Right ventricle myocardium superior (tissue), 1 donor: Measurements from ENCODE around the gene FEV. TPM values are rescaled to one million over a fixed set of nuclear protein-coding genes. Genes with fewer than 3 reads are reported as not detected.

ENCODE experiments used
- ATAC-seq: fragments of 200-7000 bp; cut with Tn5 transposase; one replicate; pipeline ENCODE4 v1.9.1; 2020; ENCODE audit warnings: mild to moderate bottlenecking; ENCODE audit not compliant: poor library complexity
- DNase-seq: peaks from one replicate; pipeline ENCODE4 v3.0.0-alpha.2; 2020
- intact Hi-C: fragments of 100-400 bp; cut with DNase I; formaldehyde crosslinking; loops from one replicate; pipeline ENCODE4 v1.11.2; 2022
- total RNA-seq: library from RNA; stranded (reverse); fragmentation: NEBNext Ultra II Directional; extraction: Animal tissue kit (Norgen Biotek cat#: 25700); gene quantifications from one replicate; pipeline ENCODE4 v1.2.1, GENCODE V29; 2021
- donor health status: DM: no; HTN: yes; CAD: no; lungs with severe emphysema.

FEV gene
- total RNA-seq, 1 donor from 2014 or later: not detected

DNA sequence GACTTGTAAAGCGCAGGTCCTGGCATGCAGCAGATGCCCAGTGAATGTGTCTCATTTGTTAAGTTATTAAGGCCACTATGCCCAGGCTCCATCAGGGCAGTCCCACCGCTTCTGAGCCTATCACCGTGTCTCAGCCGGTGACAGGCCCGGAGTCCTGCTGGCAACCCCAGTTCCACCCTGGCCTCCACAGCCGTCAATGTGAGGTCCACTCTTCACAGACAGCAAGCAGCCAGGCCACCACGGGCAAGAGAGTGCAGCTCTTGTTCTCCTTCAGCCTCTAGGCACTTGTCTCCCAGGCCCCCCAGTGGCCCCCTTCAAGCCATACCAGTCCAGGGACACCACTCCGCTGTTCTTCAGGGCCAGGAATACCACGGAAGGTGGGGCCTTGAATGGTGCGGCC lies 33.7 kb upstream of the FEV start:
- ATAC-seq: no peak

GRCh38 chr2:219018286-219018685 lies 33.3 kb upstream of the FEV start:
- DNase-seq (peak; percentile 10), ATAC-seq (no peak)

More for the DNA sequence above, 33.7 kb upstream of the FEV start:
- intact Hi-C loops: no loop called here
- peak; percentile 39 for DNase-seq

DNA sequence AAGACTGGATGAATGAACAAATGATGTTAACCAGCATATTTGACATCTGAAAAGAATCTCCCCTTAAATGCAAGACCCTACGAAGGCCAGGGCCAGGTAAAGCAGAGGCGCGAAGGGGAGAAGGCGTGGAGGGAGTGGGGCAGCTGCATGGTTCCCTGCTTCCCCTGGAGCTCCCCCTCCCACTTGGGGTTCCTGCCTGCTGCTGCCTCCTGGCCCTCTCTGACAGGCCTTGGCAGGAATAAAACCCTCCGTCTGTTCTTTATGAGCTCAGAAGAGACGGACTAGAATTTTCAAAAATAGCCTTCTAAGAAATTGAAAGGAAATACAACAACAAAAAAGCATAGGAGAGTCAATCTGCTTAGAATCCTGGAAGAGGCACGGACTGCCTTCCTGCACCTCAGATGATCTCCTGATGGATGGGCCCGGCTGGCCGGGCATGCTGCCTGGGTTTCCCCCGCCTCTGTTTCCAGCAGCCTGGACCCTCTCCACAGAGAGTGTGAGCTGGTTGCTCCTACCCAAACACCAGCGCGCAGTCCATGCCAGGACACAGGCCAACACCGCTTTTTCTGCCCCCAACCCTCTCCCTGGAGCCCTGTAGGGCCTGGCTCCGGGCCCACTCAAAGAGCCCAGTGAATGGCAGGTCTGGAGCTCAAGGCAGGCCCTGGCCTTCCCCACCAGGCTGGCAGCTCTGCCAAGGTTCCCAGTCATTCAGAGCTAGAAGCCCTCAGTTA lies 32.4 kb upstream of the FEV start:
- ATAC-seq: no peak
- DNase-seq: peak; percentile 18
- intact Hi-C loops: no loop called here

More at GRCh38 chr2:219018286-219018685, 33.3 kb upstream of the FEV start:
- intact Hi-C loops: no loop called here

DNA sequence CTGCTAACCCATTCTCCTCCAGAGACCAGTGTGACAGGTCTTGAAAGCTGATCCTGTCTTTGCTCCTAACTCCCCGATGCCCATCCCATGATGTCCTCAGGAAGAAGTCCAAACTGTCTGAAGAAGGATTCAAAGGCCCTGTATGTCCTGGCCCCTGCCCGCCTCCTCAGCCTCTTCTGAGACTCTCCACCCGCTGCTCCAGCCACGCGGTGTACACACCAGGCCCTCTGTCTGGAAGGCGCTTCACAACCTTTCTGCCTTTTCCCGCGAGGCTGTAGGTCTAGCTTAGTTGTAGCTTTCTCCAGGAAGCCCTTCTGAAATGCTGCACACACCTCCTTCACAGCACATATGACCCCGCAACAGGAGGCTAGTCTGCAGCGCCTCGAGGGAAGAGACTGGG lies 31.7 kb upstream of the FEV start:
- ATAC-seq (no peak), DNase-seq (peak; percentile 11)
- intact Hi-C loops: no loop called here

- no peak for DNase-seq
- ATAC-seq: no peak
- intact Hi-C loops: no loop called here
These were observed 25.9 kb upstream of the FEV start for GRCh38 chr2:219010873-219011272.

DNA sequence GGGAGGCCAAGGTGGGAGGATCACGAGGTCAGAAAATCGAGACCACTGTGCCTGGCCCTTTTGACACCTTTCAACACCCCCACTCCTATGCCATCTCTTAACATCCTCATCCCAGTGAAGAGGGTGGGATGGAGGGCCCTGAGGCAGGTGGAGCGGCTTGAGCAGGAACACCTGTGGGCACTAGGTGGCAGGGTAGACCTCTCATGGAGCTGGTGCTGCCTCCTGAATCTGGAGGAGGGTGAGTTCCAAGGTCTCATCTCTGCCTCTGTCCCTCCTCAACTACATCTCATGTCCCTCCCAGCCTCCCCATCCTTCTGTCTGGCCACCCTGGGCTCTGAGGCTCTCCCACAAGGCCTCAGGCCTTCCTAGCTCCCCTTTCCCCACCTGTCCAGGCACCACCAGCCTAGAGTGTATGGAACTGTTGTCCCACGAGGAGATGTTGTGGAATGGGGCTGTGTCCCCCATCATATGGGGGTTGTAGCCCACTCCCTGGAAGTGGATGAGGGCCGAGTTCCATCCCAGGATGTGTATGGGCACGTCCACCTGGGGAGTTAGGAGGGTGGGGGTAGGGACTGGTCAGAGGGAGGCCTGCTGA lies 25.3 kb upstream of the FEV start:
- DNase-seq (no peak), ATAC-seq (no peak)
- intact Hi-C loops: no loop called here

- intact Hi-C loops: no loop called here
- no peak for ATAC-seq
- DNase-seq: no peak
These were observed 24.3 kb upstream of the FEV start for GRCh38 chr2:219009294-219009693.

- ATAC-seq: no peak
- no peak for DNase-seq
- intact Hi-C loops: no loop called here
These were observed 19.0 kb upstream of the FEV start for GRCh38 chr2:219003979-219004378.

- DNase-seq (no peak), ATAC-seq (no peak)
- intact Hi-C loops: no loop called here
These were observed 18.3 kb upstream of the FEV start for GRCh38 chr2:219003267-219003634.

DNA sequence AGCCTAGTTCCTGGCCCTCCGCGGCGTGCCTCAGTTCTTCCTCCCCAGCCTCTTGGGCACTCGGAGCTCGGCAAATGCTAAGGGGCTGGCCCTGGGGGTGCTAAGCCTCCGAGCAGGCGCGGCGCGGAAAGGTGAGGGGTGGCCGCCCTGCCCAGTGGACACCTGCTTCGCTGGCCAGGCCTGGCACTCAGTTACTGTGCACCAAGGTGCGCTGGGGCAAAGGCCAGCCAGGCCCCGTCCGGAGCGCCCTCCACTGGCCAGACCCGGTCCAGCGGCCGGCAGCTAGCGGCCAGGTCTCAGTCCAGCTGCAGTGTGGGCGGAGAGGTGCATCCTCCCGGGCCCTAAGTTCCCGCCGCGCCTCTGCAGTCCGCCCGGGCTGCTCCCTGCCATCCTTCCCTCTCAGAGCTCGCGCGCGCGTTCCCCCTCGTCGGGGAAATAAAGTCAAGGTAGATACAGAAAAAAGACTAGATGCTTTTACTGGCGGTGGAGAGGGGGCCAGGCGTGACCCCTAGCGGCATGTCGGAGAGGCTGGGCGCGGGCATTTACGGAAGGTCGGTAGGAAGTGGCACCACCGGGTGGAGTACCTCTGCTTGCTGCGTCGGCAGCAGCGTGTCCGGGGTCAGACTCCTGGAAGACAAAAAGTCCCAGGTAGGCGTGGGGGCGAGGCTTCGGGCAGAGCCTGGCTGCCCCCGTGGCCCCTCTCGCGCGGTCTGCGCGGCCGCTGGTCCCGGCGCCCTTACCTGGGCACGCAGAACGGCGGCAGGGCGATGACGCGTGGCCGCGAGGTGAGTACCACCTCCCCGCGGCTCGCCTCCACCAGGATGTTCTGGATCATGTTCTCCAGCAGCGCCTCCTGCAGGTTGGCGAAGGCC lies 17.6 kb upstream of the FEV start:
- ATAC-seq (peak; percentile 43), DNase-seq (no peak)
- intact Hi-C loops: no loop called here

DNA sequence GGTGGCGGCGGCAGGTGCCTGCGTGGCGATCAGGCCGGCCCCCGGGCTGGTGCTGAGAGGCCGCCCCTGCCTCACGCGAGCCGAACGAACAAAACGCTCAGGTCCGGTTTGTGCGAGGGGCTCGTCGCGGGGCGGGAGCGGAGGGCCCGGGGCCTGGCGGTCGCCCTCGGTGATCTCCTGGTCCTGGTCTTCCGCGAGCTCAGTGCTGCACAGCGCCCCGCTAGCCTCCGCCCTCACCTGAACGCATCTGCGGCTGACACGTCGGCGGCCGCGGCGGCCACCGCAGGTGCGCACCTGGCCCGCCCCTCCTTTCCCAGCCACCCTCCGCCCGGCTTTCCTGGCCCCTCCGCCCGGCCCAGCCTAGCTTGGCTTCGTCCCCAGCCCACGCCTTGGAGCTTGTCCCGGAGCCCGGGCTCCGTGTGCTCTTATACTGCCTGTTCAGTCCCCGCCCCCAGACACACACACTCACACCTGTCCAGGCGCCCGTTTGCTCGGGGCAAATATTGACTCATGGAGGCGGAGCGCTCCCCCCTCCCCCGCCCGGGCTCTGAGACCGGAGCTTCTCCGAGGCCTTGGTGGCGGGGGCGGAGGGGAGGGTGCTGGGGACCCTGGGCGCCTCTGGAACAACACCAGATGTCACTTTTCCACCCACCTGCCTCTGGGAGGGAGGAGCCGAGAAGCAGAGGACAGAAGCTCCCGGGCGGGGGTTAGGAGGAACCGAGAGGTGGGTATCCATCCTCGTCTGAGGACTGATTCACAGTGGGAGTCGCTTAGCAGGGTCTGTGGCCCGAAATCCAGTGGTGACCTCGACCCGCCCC lies 16.8 kb upstream of the FEV start:
- ATAC-seq (peak; percentile 41), DNase-seq (no peak)
- intact Hi-C loops: no loop called here

GRCh38 chr2:219001100-219001576 lies 16.2 kb upstream of the FEV start:
- ATAC-seq: no peak
- no peak for DNase-seq
- intact Hi-C loops: no loop called here

- no peak for ATAC-seq
- intact Hi-C loops: no loop called here
- DNase-seq: no peak
These were observed 15.6 kb upstream of the FEV start for GRCh38 chr2:219000569-219000960.

DNA sequence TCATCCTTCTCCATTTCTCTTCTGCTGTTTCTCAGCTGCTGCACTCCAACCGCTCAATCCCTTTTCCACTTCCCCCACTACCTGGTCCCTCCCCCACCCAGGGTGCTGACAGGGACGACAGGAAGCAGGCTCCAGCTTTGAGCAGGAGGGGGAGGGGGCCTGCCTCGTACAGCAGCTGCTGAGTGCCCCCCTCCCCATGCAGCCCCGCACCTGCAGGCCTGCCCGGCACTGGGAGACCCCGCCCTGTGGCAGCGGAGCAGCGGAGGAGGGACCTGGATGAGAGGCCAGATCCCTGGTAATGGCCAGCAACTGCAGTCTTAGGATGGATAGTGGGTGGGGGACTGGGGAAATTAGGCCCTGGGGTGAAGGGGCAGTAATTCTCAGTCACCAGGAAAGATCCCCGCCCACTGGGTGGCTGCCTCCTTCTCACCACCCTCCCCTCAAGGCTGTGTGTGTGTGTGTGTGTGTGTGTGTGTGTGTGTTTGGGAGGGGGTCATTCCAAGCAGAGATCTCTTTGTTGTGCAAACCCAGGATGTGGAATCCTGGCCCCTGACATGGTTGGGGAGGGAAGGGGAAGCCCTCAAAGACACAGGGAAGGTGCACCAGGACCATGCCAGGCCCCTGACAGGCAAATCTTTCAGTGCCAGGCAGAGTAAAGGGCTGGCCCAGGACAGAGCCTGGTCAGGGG lies 15.0 kb upstream of the FEV start:
- intact Hi-C loops: no loop called here
- DNase-seq (no peak), ATAC-seq (no peak)

DNA sequence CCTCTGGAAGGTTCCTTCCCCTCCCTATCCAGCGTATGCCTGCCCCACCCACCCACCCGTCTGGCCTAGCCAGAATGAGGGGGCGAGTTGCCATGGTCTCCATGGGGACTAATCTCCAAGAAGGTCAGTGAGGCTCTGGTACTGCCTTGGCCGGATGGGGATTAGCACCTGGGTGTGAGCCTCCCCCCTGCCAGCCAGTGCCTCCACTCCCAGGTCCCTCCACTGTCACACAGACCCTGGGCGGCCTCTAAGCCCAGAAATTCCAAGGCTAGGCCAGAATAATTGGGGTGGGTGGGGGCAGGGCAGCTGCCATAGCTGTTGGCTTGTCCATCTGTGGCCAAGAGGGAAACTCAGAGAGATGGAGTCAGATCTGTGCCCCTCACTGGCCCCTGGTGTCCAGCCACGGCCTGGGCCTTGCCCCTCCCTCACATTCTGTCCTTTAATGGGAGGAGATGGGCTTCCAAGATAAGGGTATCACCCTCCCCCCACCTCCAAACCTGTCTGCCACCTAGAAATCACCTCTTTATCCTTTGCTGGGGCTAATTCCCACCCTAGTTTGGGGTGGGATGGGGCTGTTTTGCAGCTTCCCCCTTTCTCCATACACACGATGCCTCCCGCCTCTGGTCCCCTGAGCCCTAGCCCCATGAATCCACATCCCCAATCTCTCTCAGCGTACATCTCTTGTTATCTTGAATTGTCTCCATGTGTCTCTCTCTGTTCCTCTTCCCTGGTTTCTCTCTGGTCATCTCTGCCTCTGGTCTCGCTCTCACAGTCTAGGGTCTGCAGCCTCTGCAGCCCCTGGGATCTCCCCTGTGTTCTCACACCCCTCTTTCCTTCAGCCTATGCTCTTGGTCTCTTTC lies 14.3 kb upstream of the FEV start:
- ATAC-seq (no peak), DNase-seq (no peak)
- intact Hi-C loops: no loop called here

GRCh38 chr2:218998414-218999002 lies 13.5 kb upstream of the FEV start:
- DNase-seq: no peak
- intact Hi-C loops: no loop called here
- no peak for ATAC-seq

GRCh38 chr2:218997731-218998130 lies 12.7 kb upstream of the FEV start:
- ATAC-seq: no peak
- no peak for DNase-seq
- intact Hi-C loops: no loop called here
